A549 (cell line): ENCODE results near the gene GRID2. TPM values are rescaled to one million over a fixed set of nuclear protein-coding genes. Genes with fewer than 3 reads are reported as not detected.

ENCODE experiments used
- ATAC-seq, 2 experiments: fragments of 200-7000 bp in 1 of 2; fragments of >200 bp in 1 of 2; cut with Nextera tagmentation in 1 of 2; cut with Tn5 transposase in 1 of 2; 3 replicates each; pipeline versions ENCODE4 v1.8.0 to v1.9.1; 2018 to 2020; ENCODE audit warnings: mild to moderate bottlenecking in 1 of 2, moderate library complexity in 1 of 2
- CTCF ChIA-PET: fragments of 300-600 bp; sonication (Branson Sonifier 250); formaldehyde crosslinking; extraction: SDS; loops from one replicate; lab custom pipeline; 2021; ENCODE audit warnings: antibody characterized with exemption, inconsistent platforms; lab: Yijun Ruan, JAX
- POLR2A ChIA-PET: fragments of 350-600 bp; formaldehyde crosslinking; extraction: SDS; loops from one replicate; lab custom pipeline; 2021; ENCODE audit warnings: antibody characterized with exemption, inconsistent platforms; lab: Yijun Ruan, JAX
- DNase-seq, 2 experiments: peaks; one replicate each; pipeline versions ENCODE4 v3.0.0 to v3.0.0-alpha.2; 2011 to 2016; ENCODE audit warnings: low read depth in 1 of 2, low spot score in 1 of 2
- FAIRE-seq: peaks from 2 replicates; lab custom pipeline; 2011; peaks lifted over from hg19 to GRCh38; lab: Jason Lieb, UNC
- H3K27ac ChIP-seq, 2 experiments: fragments of >200 bp; sonication (Bioruptor Twin); formaldehyde crosslinking; 3 replicates each; pipeline ENCODE4 v1.5.1; 2016 to 2017
- H3K4me1 ChIP-seq: fragments of >200 bp; sonication (Bioruptor Twin); formaldehyde crosslinking; 3 replicates; pipeline ENCODE4 v1.6.1; 2016
- H3K4me2 ChIP-seq: fragments of >200 bp; sonication (Bioruptor Twin); formaldehyde crosslinking; 3 replicates; pipeline ENCODE4 v1.6.1; 2016
- H3K4me3 ChIP-seq: fragments of >200 bp; sonication (Bioruptor Twin); formaldehyde crosslinking; 3 replicates; pipeline ENCODE4 v1.5.1; 2016
- H3K9me3 ChIP-seq: fragments of >200 bp; sonication (Bioruptor Twin); formaldehyde crosslinking; 3 replicates; pipeline ENCODE4 v1.6.1; 2016
- ATOH8 ChIP-seq: fragments of 250-450 bp; sonication (Bioruptor Pico); IDR thresholded peaks from 2 replicates; pipeline ENCODE4 v1.5.0; 2020; ENCODE audit warnings: low read depth, mild to moderate bottlenecking, moderate library complexity
- BHLHE40 ChIP-seq: IDR thresholded peaks from 2 replicates; pipeline ENCODE4 v1.6.1; 2012; ENCODE audit warnings: low read depth, low read length, inconsistent platforms
- CBX2 ChIP-seq: fragments of 200-600 bp; sonication (generic); IDR thresholded peaks from 2 replicates; pipeline ENCODE4 v1.6.1; 2016; ENCODE audit warnings: low read depth, mild to moderate bottlenecking, borderline replicate concordance
- CBX8 ChIP-seq: fragments of 200-600 bp; sonication (generic); IDR thresholded peaks from 2 replicates; pipeline ENCODE4 v1.6.1; 2016
- CHD4 ChIP-seq: fragments of 200-600 bp; sonication (generic); IDR thresholded peaks from 2 replicates; pipeline ENCODE4 v1.6.1; 2016; ENCODE audit warnings: antibody characterized with exemption, mild to moderate bottlenecking, borderline replicate concordance
- CTCF ChIP-seq: fragments of >200 bp; sonication (Bioruptor Twin); formaldehyde crosslinking; IDR thresholded peaks from 3 replicates; pipeline ENCODE4 v1.5.1; 2016
- EHF ChIP-seq: fragments of 250-450 bp; sonication (Bioruptor Pico); IDR thresholded peaks from 2 replicates; pipeline ENCODE4 v1.5.0; 2020; ENCODE audit warnings: mild to moderate bottlenecking
- EP300 ChIP-seq, 2 experiments: fragments of >200 bp; sonication (Bioruptor Twin); formaldehyde crosslinking; IDR thresholded peaks; 2 replicates in 1 of 2; 3 replicates in 1 of 2; pipeline ENCODE4 v1.6.1; 2016 to 2017
- ESRRA ChIP-seq: fragments of 150-350 bp; IDR thresholded peaks from 2 replicates; pipeline ENCODE4 v1.6.1; 2014; ENCODE audit warnings: mild to moderate bottlenecking, low read length, borderline replicate concordance
- FOSL2 ChIP-seq, 2 experiments: fragments of 450-650 bp in 1 of 2; fragments of >200 bp in 1 of 2; sonication (Bioruptor Twin) in 1 of 2; formaldehyde crosslinking; IDR thresholded peaks; 2 replicates each; pipeline versions ENCODE4 v1.5.0 to v1.6.1; 2016 to 2020; ENCODE audit warnings: mild to moderate bottlenecking in 1 of 2, moderate library complexity in 1 of 2
- FOXS1 ChIP-seq: fragments of 250-450 bp; sonication (Bioruptor Pico); IDR thresholded peaks from 2 replicates; pipeline ENCODE4 v1.5.0; 2020; ENCODE audit warnings: mild to moderate bottlenecking, moderate library complexity
- HDAC2 ChIP-seq: fragments of 200-600 bp; sonication (generic); IDR thresholded peaks from 2 replicates; pipeline ENCODE4 v1.6.1; 2016
- HES2 ChIP-seq: fragments of >200 bp; sonication (Bioruptor Twin); formaldehyde crosslinking; IDR thresholded peaks from 2 replicates; pipeline ENCODE4 v1.6.1; 2016
- HOXA7 ChIP-seq: fragments of 250-450 bp; sonication (Bioruptor Pico); IDR thresholded peaks from 2 replicates; pipeline ENCODE4 v1.5.0; 2020; ENCODE audit warnings: mild to moderate bottlenecking, moderate library complexity
- HOXB5 ChIP-seq: fragments of 250-450 bp; sonication (Bioruptor Pico); IDR thresholded peaks from 2 replicates; pipeline ENCODE4 v1.5.0; 2020; ENCODE audit warnings: mild to moderate bottlenecking, moderate library complexity
- JUN ChIP-seq, 2 experiments: fragments of >200 bp; sonication (Bioruptor Twin); formaldehyde crosslinking; IDR thresholded peaks; 2 replicates in 1 of 2; 3 replicates in 1 of 2; pipeline ENCODE4 v1.6.1; 2016 to 2017
- KDM5A ChIP-seq: fragments of 200-600 bp; sonication (generic); IDR thresholded peaks from 2 replicates; pipeline ENCODE4 v1.6.1; 2016; ENCODE audit warnings: antibody characterized with exemption, mild to moderate bottlenecking
- MAZ ChIP-seq: fragments of 150-350 bp; IDR thresholded peaks from 2 replicates; pipeline ENCODE4 v1.6.1; 2014; ENCODE audit warnings: antibody characterized with exemption, low read depth, low read length, borderline replicate concordance
- NR3C1 ChIP-seq: fragments of >200 bp; sonication (Bioruptor Twin); formaldehyde crosslinking; IDR thresholded peaks from 3 replicates; pipeline ENCODE4 v1.6.1; 2017
- PBX3 ChIP-seq: IDR thresholded peaks from 2 replicates; pipeline ENCODE4 v1.6.1; 2012
- RAD21 ChIP-seq, 2 experiments: fragments of >200 bp in 1 of 2; sonication (Bioruptor Twin) in 1 of 2; formaldehyde crosslinking in 1 of 2; IDR thresholded peaks in 1 of 2; conservative IDR thresholded peaks in 1 of 2; 2 replicates in 1 of 2; 3 replicates in 1 of 2; pipeline ENCODE4 v1.6.1; 2012 to 2018; ENCODE audit warnings: inconsistent platforms in 1 of 2
- RARB ChIP-seq: fragments of 250-450 bp; sonication (Bioruptor Pico); IDR thresholded peaks from 2 replicates; pipeline ENCODE4 v1.8.0; 2021; ENCODE audit warnings: mild to moderate bottlenecking, moderate library complexity
- SREBF2 ChIP-seq: fragments of 450-650 bp; IDR thresholded peaks from 2 replicates; pipeline ENCODE4 v1.6.1; 2014; ENCODE audit warnings: mild to moderate bottlenecking, moderate library complexity
- TFCP2L1 ChIP-seq: fragments of 250-450 bp; sonication (Bioruptor Pico); IDR thresholded peaks from 2 replicates; pipeline ENCODE4 v1.5.0; 2021; ENCODE audit warnings: mild to moderate bottlenecking
- USF2 ChIP-seq: fragments of 450-650 bp; IDR thresholded peaks from 2 replicates; pipeline ENCODE4 v1.6.1; 2014; ENCODE audit warnings: antibody characterized with exemption
- ZC3H11A ChIP-seq: fragments of 450-650 bp; IDR thresholded peaks from 2 replicates; pipeline ENCODE4 v1.6.1; 2014; ENCODE audit warnings: antibody characterized with exemption, mild to moderate bottlenecking
- ZSCAN20 ChIP-seq: fragments of 250-450 bp; sonication (Bioruptor Pico); IDR thresholded peaks from 2 replicates; pipeline ENCODE4 v1.8.0; 2022; ENCODE audit warnings: mild to moderate bottlenecking, moderate library complexity
- WGBS: methylation state at CpG from one replicate; pipeline ENCODE4 v1.1.6; 2017; ENCODE audit errors: missing lambda C conversion rate; 5-methylcytosine and 5-hydroxymethylcytosine counted together
- polyA plus RNA-seq, 4 experiments: library from polyadenylated mRNA; depleted of rRNA in 3 of 4; stranded (reverse); fragments of >200 nt; fragmentation: RNase III in 1 of 4; extraction: RNeasy Plus Mini Kit Qiagen cat#74134 plus additional on column Dnase treatment in 1 of 4; gene quantifications; 2 replicates in 3 of 4; 3 replicates in 1 of 4; pipeline ENCODE4 v1.2.3, GENCODE V29; 2011 to 2017

Gene GRID2
- polyA plus RNA-seq, 2 of the 4 experiments (the other 2 are of a cell fraction): not detected

GRCh38 chr4:93657527-93657926 lies 1353.8 kb downstream of the GRID2 start:
- Histone ChIP-seq H3K4me1 (no peaks in the 10 kb centered on the region), H3K4me2 (no peak overlapping the region), H3K4me3 (no peak overlapping the region), H3K9me3 (no peaks in the 10 kb centered on the region), H3K27ac (no peak overlapping the region)
- DNase-seq (no peak), ATAC-seq (no peak), FAIRE-seq (no peak)
- CTCF ChIA-PET: no interaction called here
- POLR2A ChIA-PET: no interaction called here
- TF ChIP-seq HOXA7 (CRISPR knock-in tag) (no peak), FOXS1 (CRISPR knock-in tag) (no peak)
- WGBS: 56% methylated on average over 2 of the region's 2 CpGs

GRCh38 chr4:93658443-93658842 lies 1354.7 kb downstream of the GRID2 start:
- FAIRE-seq: no peak
- H3K4me3 ChIP-seq: no peak overlapping the region
- TF ChIP-seq ZC3H11A (no peak), HOXB5 (no peak), CHD4 (no peak), BHLHE40 (no peak), EP300 (IDR thresholded peaks at IDR 0.05) (no peak), NR3C1 (no peak), TFCP2L1 (CRISPR knock-in tag) (no peak), ZSCAN20 (no peak), FOSL2 (IDR thresholded peaks at IDR 0.05) (no peak), FOSL2 (CRISPR knock-in tag; IDR thresholded peaks at IDR 0.05) (no peak), CBX2 (no peak)
- H3K4me2 ChIP-seq: no peak overlapping the region
- no peak overlapping the region for H3K27ac ChIP-seq
- H3K4me1 ChIP-seq: no peaks in the 10 kb centered on the region
- ChIA-PET POLR2A (no interaction called here), CTCF (no interaction called here)
- no peak for DNase-seq
- 60% methylated on average over 3 of the region's 3 CpGs for WGBS
- no peak for ATAC-seq
- H3K9me3 ChIP-seq: no peaks in the 10 kb centered on the region

- no peaks in the 10 kb centered on the region for H3K9me3 ChIP-seq
- WGBS: 27% methylated on average over 2 of the region's 2 CpGs
- ChIA-PET CTCF (no interaction called here), POLR2A (no interaction called here)
- no peak overlapping the region for H3K4me3 ChIP-seq
- FAIRE-seq (no peak), ATAC-seq (no peak), DNase-seq (peak in 1 of 2 experiments; percentile 1)
- H3K4me1 ChIP-seq: no peaks in the 10 kb centered on the region
- no peak overlapping the region for H3K4me2 ChIP-seq
- no peak overlapping the region for H3K27ac ChIP-seq
- TF ChIP-seq FOSL2 (IDR thresholded peaks at IDR 0.05): no peak
- no peak for TF ChIP-seq FOSL2 (CRISPR knock-in tag; IDR thresholded peaks at IDR 0.05)
- TF ChIP-seq KDM5A: no peak
- no peak for TF ChIP-seq HOXB5
- no peak for TF ChIP-seq RARB
- no peak for TF ChIP-seq JUN (IDR thresholded peaks at IDR 0.05)
- TF ChIP-seq HDAC2: no peak
- no peak for TF ChIP-seq MAZ
- TF ChIP-seq EHF (CRISPR knock-in tag): no peak
- no peak for TF ChIP-seq RAD21 (conservative IDR thresholded peaks at IDR 0.05 in 1 of 2, IDR thresholded peaks at IDR 0.05 in 1 of 2)
- TF ChIP-seq PBX3: no peak
- no peak for TF ChIP-seq TFCP2L1 (CRISPR knock-in tag)
- no peak for TF ChIP-seq ATOH8 (CRISPR knock-in tag)
These were observed 1355.9 kb downstream of the GRID2 start for GRCh38 chr4:93659629-93660028.

- Histone ChIP-seq H3K4me2 (no peak overlapping the region), H3K4me1 (no peaks in the 10 kb centered on the region), H3K4me3 (no peak overlapping the region), H3K9me3 (no peaks in the 10 kb centered on the region), H3K27ac (no peak overlapping the region)
- 84% methylated on average over 3 of the region's 3 CpGs for WGBS
- CTCF ChIA-PET: no interaction called here
- FAIRE-seq: no peak
- POLR2A ChIA-PET: no interaction called here
- ATAC-seq: no peak
- no peak for DNase-seq
- TF ChIP-seq RARB (no peak), KDM5A (no peak), CTCF (no peak), USF2 (no peak), CBX8 (no peak), PBX3 (no peak), ESRRA (no peak), SREBF2 (no peak), HES2 (no peak)
These were observed 1356.3 kb downstream of the GRID2 start for GRCh38 chr4:93660036-93660435.
